IMR-90 (cell line): Measurements from ENCODE around the gene RAD23B. TPM values are rescaled to one million over a fixed set of nuclear protein-coding genes. Genes with fewer than 3 reads are reported as not detected.

ENCODE experiments used
- ATAC-seq: fragments of 200-7000 bp; cut with Tn5 transposase; 2 replicates; pipeline ENCODE4 v1.9.1; 2020; ENCODE audit warnings: low read depth, mild to moderate bottlenecking, moderate library complexity
- BruUV-seq: library from RNA; stranded (reverse); fragments of 400-500 nt; replicated peaks from 2 replicates; lab custom pipeline; 2021; lab: Mats Ljungman, UMichigan
- CTCF ChIA-PET: fragments of 300-600 bp; formaldehyde crosslinking; extraction: SDS; loops from one replicate; lab custom pipeline; 2021; ENCODE audit warnings: antibody characterized with exemption; lab: Yijun Ruan, JAX
- POLR2A ChIA-PET: fragments of 300-600 bp; sonication (Branson Sonifier 250); formaldehyde crosslinking; loops from one replicate; lab custom pipeline; 2022; ENCODE audit warnings: antibody characterized with exemption; ENCODE audit not compliant: unreplicated experiment; lab: Charles Lee
- DNase-seq: peaks from one replicate; pipeline ENCODE4 v3.0.0; 2013
- H2AFZ ChIP-seq: replicated peaks from 2 replicates; pipeline ENCODE3; 2013; ENCODE audit warnings: low read length, mild to moderate bottlenecking; ENCODE audit not compliant: poor library complexity
- H2AK5ac ChIP-seq: 2 replicates; pipeline ENCODE4 v1.6.1; 2013; ENCODE audit warnings: low read depth, low read length, inconsistent platforms
- H2AK9ac ChIP-seq: replicated peaks from 2 replicates; pipeline ENCODE3; 2013; ENCODE audit warnings: mild to moderate bottlenecking, low read depth, low read length, moderate library complexity; ENCODE audit not compliant: poor library complexity
- H2BK120ac ChIP-seq: 2 replicates; pipeline ENCODE4 v1.6.1; 2013; ENCODE audit warnings: low read depth, low read length, inconsistent platforms
- H2BK15ac ChIP-seq: 3 replicates; pipeline ENCODE4 v1.6.1; 2013; ENCODE audit warnings: low read depth, low read length, inconsistent platforms
- H2BK20ac ChIP-seq: 2 replicates; pipeline ENCODE4 v1.6.1; 2013; ENCODE audit warnings: low read depth, mild to moderate bottlenecking, inconsistent platforms, low read length, moderate library complexity
- H2BK5ac ChIP-seq: 2 replicates; pipeline ENCODE4 v1.6.1; 2013; ENCODE audit warnings: mild to moderate bottlenecking, low read depth, low read length, inconsistent platforms; ENCODE audit not compliant: poor library complexity, severe bottlenecking
- H3K14ac ChIP-seq: replicated peaks from 2 replicates; pipeline ENCODE4 v1.6.1; 2013; ENCODE audit warnings: low read depth, low read length, inconsistent platforms
- H3K18ac ChIP-seq: 2 replicates; pipeline ENCODE4 v1.6.1; 2013; ENCODE audit warnings: low read depth, low read length, control low read depth
- H3K23ac ChIP-seq: 2 replicates; pipeline ENCODE4 v1.6.1; 2013; ENCODE audit warnings: low read depth, low read length, inconsistent platforms
- H3K27ac ChIP-seq: 2 replicates; pipeline ENCODE4 v1.5.1; 2013; ENCODE audit warnings: mild to moderate bottlenecking, control low read depth, low read length; ENCODE audit not compliant: insufficient read depth
- H3K27me3 ChIP-seq: 2 replicates; pipeline ENCODE4 v1.6.1; 2013; ENCODE audit warnings: low read length; ENCODE audit not compliant: control insufficient read depth, insufficient read depth
- H3K36me3 ChIP-seq: 2 replicates; pipeline ENCODE4 v1.6.1; 2013; ENCODE audit warnings: low read length, mixed read lengths; ENCODE audit not compliant: control insufficient read depth, insufficient read depth
- H3K4ac ChIP-seq: 2 replicates; pipeline ENCODE4 v1.6.1; 2013; ENCODE audit warnings: low read depth, low read length, inconsistent platforms
- H3K4me1 ChIP-seq: 2 replicates; pipeline ENCODE4 v1.6.1; 2013; ENCODE audit warnings: low read length, mixed read lengths; ENCODE audit not compliant: control insufficient read depth, insufficient read depth
- H3K4me2 ChIP-seq: 2 replicates; pipeline ENCODE4 v1.6.1; 2013; ENCODE audit warnings: low read depth, mild to moderate bottlenecking, control low read depth, low read length, moderate library complexity
- H3K4me3 ChIP-seq: 2 replicates; pipeline ENCODE4 v1.5.1; 2013; ENCODE audit warnings: low read depth, mild to moderate bottlenecking, control low read depth, low read length, moderate library complexity; ENCODE audit not compliant: insufficient read depth
- H3K56ac ChIP-seq: 2 replicates; pipeline ENCODE4 v1.6.1; 2013; ENCODE audit warnings: low read length, inconsistent platforms; ENCODE audit not compliant: insufficient read depth; ENCODE audit errors: extremely low read depth
- H3K79me1 ChIP-seq, 2 experiments: 2 replicates each; pipeline ENCODE4 v1.6.1; 2013; ENCODE audit warnings: low read length in 2 of 2, inconsistent platforms in 1 of 2, low read depth in 1 of 2
- H3K9ac ChIP-seq: 2 replicates; pipeline ENCODE4 v1.6.1; 2013; ENCODE audit warnings: low read depth, low read length, control low read depth
- H3K9me1 ChIP-seq: 2 replicates; pipeline ENCODE4 v1.6.1; 2013; ENCODE audit warnings: low read length, inconsistent platforms; ENCODE audit not compliant: insufficient read depth
- H3K9me3 ChIP-seq: 2 replicates; pipeline ENCODE4 v1.6.1; 2013; ENCODE audit warnings: low read length; ENCODE audit not compliant: control insufficient read depth, insufficient read depth
- H4K20me1 ChIP-seq: 2 replicates; pipeline ENCODE4 v1.6.1; 2013; ENCODE audit warnings: low read length, inconsistent platforms; ENCODE audit not compliant: insufficient read depth
- H4K5ac ChIP-seq: 2 replicates; pipeline ENCODE4 v1.6.1; 2013; ENCODE audit warnings: mild to moderate bottlenecking, low read depth, low read length, control low read depth
- H4K8ac ChIP-seq, 2 experiments: 2 replicates each; pipeline ENCODE4 v1.6.1; 2013; ENCODE audit warnings: low read depth in 2 of 2, low read length in 2 of 2, control low read depth in 1 of 2, inconsistent platforms in 1 of 2
- H4K91ac ChIP-seq: 2 replicates; pipeline ENCODE4 v1.6.1; 2013; ENCODE audit warnings: low read depth, low read length, inconsistent platforms; ENCODE audit not compliant: insufficient read depth
- ELK1 ChIP-seq: fragments of 150-350 bp; IDR thresholded peaks from 2 replicates; pipeline ENCODE4 v1.6.1; 2016; ENCODE audit warnings: low read depth, mild to moderate bottlenecking, low read length, moderate library complexity, borderline replicate concordance
- FOS ChIP-seq: fragments of 150-350 bp; IDR thresholded peaks from 2 replicates; pipeline ENCODE4 v1.6.1; 2016; ENCODE audit warnings: low read depth, low read length
- MXI1 ChIP-seq: IDR thresholded peaks from 2 replicates; pipeline ENCODE4 v1.6.1; 2012; ENCODE audit warnings: low read depth, mild to moderate bottlenecking, low read length, moderate library complexity, borderline replicate concordance
- SMC3 ChIP-seq: fragments of 150-350 bp; IDR thresholded peaks from 2 replicates; pipeline ENCODE4 v1.6.1; 2016; ENCODE audit warnings: low read depth, mild to moderate bottlenecking, antibody characterized with exemption, low read length, moderate library complexity
- WGBS, 2 experiments: methylation state at CpG; one replicate each; pipeline versions ENCODE4 v1.1.5 to v1.1.7; 2013; ENCODE audit warnings: missing lambda C conversion rate in 2 of 2; ENCODE audit not compliant: insufficient read length in 1 of 2; ENCODE audit errors: extremely low coverage in 2 of 2; 5-methylcytosine and 5-hydroxymethylcytosine counted together
- dilution Hi-C: fragments of 300-500 bp; cut with HindIII; formaldehyde crosslinking; loops from one replicate; pipeline ENCODE4 v1.14.3; 2018; ENCODE audit warnings: low sequenced_read_pairs; ENCODE audit not compliant: unreplicated experiment
- in situ Hi-C: fragments of 300-500 bp; cut with MboI; formaldehyde crosslinking; loops from 3 replicates; pipeline ENCODE4 v1.14.3; 2019; ENCODE audit warnings: low sequenced_read_pairs, inconsistent platforms, mixed read lengths
- intact Hi-C: fragments of 100-400 bp; cut with micrococcal nuclease; formaldehyde crosslinking; loops from 2 replicates; pipeline ENCODE4 v1.10.0; 2022
- polyA plus RNA-seq, 3 experiments: library from polyadenylated mRNA; depleted of rRNA; stranded (reverse); fragments of >200 nt; gene quantifications; 2 replicates each; pipeline ENCODE4 v1.2.3, GENCODE V29; 2012; ENCODE audit warnings: low replicate concordance in 1 of 3
- total RNA-seq: library from RNA; depleted of rRNA; stranded (reverse); fragments of >200 nt; gene quantifications from 2 replicates; pipeline ENCODE4 v1.2.3, GENCODE V29; 2012

The RAD23B gene
- total and polyA plus RNA-seq, 2 of the 4 experiments (the other 2 are of a cell fraction) = 126 to 148 TPM

GRCh38 chr9:107358986-107359385, 75.9 kb downstream of the RAD23B start:
- no peak overlapping the region for H2BK20ac ChIP-seq
- no peak overlapping the region for H2BK120ac ChIP-seq
- ATAC-seq = no peak
- in situ Hi-C loops (no loop called here), dilution Hi-C loops (no loop called here), intact Hi-C loops (no loop called here)
- H4K20me1 ChIP-seq = no peaks in the 10 kb centered on the region
- peak overlapping the region; percentile 48 for H2AK9ac ChIP-seq
- H4K91ac ChIP-seq = no peak overlapping the region
- H2BK15ac ChIP-seq = no peak overlapping the region
- no peak overlapping the region for H3K27ac ChIP-seq
- no peaks in the 10 kb centered on the region for H3K4me1 ChIP-seq
- BruUV-seq = no TSS peak
- no peak overlapping the region for H3K4me2 ChIP-seq
- no peak for DNase-seq
- TF ChIP-seq ELK1 = no peak
- TF ChIP-seq MXI1 = no peak
- TF ChIP-seq SMC3 = no peak
- TF ChIP-seq FOS = no peak
- H2AK5ac ChIP-seq = no peak overlapping the region
- H4K8ac ChIP-seq = no peak overlapping the region
- POLR2A ChIA-PET = no interaction called here
- no peaks in the 10 kb centered on the region; the same call in 1 of the 2 replicates for H3K27me3 ChIP-seq
- no peak overlapping the region for H3K14ac ChIP-seq
- no peak overlapping the region for H4K5ac ChIP-seq
- H3K4ac ChIP-seq = no peak overlapping the region
- H3K36me3 ChIP-seq = no peaks in the 10 kb centered on the region
- no peak overlapping the region for H3K56ac ChIP-seq
- H3K9me1 ChIP-seq = no peaks in the 10 kb centered on the region
- CTCF ChIA-PET = no interaction called here
- no peaks in the 10 kb centered on the region for H3K9me3 ChIP-seq
- H3K4me3 ChIP-seq = no peak overlapping the region
- no peak overlapping the region for H2BK5ac ChIP-seq
- H2AFZ ChIP-seq = no peak overlapping the region
- H3K23ac ChIP-seq = no peak overlapping the region
- no peaks in the 10 kb centered on the region for H3K79me1 ChIP-seq
- H3K18ac ChIP-seq = no peak overlapping the region
- H3K9ac ChIP-seq = no peak overlapping the region
- WGBS, 2 experiments = 32% methylated on average over 3 of the region's 7 CpGs; no CpG with 5 or more reads in 1 of the 2 experiments
